Coronary artery (tissue), 2 donors: ENCODE measurements around the gene DOCK11.
A peak's percentile ranks its signal among the peaks of the same experiment; 100 is the strongest.
"Not testable (repeated sequence)": the region's sequence is repeated elsewhere in the genome, so short reads cannot be mapped to it uniquely, and the experiment has no call there.

ENCODE experiments used
- DNase-seq: peaks from one replicate; pipeline ENCODE4 v3.0.0-alpha.2; 2017; ENCODE audit warnings: low spot score
- H3K27ac ChIP-seq, 2 donors: fragments of 200-600 bp; sonication (generic); one replicate each; pipeline ENCODE4 v1.5.1; 2016 to 2019
- H3K4me3 ChIP-seq: fragments of 200-600 bp; sonication (generic); 2 replicates; pipeline ENCODE4 v1.5.1; 2016; ENCODE audit warnings: mild to moderate bottlenecking, moderate library complexity
- TF ChIP-seq, protein P1 (sequence below): fragments of 200-600 bp; sonication (generic); IDR thresholded peaks from one replicate; pipeline ENCODE4 v1.5.1; 2019; ENCODE audit warnings: antibody characterized with exemption

DOCK11 gene

DNA sequence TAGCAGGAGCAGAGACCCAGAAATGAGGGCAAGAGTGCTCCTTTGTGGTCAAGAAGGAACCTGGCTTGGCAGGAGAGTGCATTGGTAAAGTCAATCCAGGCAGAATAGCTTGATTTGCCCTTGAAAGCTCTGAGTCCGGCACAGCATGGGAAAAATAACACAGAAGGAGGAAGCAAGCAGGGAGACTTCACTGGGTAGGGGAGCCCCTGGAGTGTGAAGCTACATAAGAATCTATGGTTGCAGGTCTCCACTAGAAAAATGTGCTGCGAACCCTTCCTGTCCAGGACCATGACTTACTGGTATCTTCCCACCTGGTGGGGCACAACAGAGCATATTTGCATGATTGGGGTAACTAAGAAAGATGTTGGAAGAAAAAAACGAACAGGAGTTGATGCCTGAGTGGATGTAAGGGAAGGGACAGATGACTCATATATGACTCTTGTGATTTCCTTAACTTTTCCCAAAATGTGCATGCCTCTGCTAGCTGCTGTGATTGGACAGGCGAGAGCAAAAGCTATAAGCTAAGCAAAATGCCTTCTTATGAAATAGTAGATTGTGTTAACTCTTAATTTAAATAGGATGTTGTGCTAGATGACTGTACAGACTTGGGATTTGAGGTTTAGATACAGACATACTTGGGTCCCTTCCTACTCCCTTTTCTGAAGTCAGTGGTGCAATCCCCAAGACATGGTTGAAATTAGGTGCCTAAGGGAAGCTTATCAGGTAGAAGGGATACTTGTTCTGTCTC is 235.1 kb downstream of the DOCK11 start:
- DNase-seq, result no peak
- H3K27ac ChIP-seq, result peak overlapping the region; percentile 33 to 96
- peak overlapping the region; percentile 11 for H3K4me3 ChIP-seq
- TF ChIP-seq, protein P1, sequence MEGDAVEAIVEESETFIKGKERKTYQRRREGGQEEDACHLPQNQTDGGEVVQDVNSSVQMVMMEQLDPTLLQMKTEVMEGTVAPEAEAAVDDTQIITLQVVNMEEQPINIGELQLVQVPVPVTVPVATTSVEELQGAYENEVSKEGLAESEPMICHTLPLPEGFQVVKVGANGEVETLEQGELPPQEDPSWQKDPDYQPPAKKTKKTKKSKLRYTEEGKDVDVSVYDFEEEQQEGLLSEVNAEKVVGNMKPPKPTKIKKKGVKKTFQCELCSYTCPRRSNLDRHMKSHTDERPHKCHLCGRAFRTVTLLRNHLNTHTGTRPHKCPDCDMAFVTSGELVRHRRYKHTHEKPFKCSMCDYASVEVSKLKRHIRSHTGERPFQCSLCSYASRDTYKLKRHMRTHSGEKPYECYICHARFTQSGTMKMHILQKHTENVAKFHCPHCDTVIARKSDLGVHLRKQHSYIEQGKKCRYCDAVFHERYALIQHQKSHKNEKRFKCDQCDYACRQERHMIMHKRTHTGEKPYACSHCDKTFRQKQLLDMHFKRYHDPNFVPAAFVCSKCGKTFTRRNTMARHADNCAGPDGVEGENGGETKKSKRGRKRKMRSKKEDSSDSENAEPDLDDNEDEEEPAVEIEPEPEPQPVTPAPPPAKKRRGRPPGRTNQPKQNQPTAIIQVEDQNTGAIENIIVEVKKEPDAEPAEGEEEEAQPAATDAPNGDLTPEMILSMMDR, result no peak

DNA sequence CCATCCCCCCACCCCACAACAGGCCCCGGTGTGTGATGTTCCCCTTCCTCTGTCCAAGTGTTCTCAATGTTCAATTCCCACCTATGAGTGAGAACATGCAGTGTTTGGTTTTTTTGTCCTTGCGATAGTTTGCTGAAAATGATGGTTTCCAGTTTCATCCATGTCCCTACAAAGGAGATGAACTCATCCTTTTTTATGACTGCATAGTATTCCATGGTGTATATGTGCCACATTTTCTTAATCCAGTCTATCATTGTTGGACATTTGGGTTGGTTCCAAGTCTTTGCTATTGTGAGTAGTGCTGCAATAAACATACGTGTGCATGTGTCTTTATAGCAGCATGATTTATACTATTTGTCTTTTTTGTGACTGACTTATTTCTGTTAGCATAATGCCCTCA is 236.9 kb downstream of the DOCK11 start:
- not testable (repeated sequence) for H3K27ac ChIP-seq, DNase-seq

DNA sequence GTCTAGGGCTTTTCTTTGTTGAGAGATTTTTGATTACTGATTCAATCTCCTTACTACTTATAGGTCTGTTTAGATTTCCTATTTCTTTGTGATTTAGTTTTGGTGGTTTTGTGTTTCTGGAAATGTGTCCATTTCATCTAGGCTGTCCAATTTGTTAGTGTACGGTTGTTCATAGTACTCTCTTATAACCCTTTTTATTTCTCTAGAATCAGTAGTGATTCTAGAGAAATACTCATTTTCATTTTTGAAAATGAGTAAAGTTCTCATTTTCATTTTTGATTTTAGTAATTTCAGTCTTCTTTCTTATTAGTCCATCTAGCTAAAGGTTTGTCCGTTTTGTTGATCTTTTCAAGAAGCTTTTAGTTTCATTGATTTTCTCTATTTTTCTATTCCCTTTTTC is 239.3 kb downstream of the DOCK11 start:
- DNase-seq, result no peak
- no peak overlapping the region for H3K27ac ChIP-seq
- TF ChIP-seq, protein P1, result no peak
- no peak overlapping the region for H3K4me3 ChIP-seq

More for the DNA sequence above, 236.9 kb downstream of the DOCK11 start:
- H3K4me3 ChIP-seq, result not testable (repeated sequence)
